SK-N-SH (cell line): ENCODE results near the gene AGRN. TPM values are rescaled to one million over a fixed set of nuclear protein-coding genes. Genes with fewer than 3 reads are reported as not detected.

Experiments used
- CTCF ChIA-PET: fragments of 300-600, 350-600 bp; formaldehyde crosslinking; extraction: SDS; loops from one replicate; lab custom pipeline; 2021; lab: Yijun Ruan, JAX
- POLR2A ChIA-PET: fragments of 350-600 bp; sonication (Branson Sonifier 250); formaldehyde crosslinking; extraction: SDS; loops from one replicate; lab custom pipeline; 2020; ENCODE audit warnings: antibody characterized with exemption, inconsistent platforms; lab: Yijun Ruan, JAX
- DNase-seq: peaks from one replicate; pipeline ENCODE4 v3.0.0; 2012
- H2AFZ ChIP-seq: fragments of 200-600 bp; sonication (generic); 2 replicates; pipeline ENCODE4 v1.8.1; 2016; ENCODE audit warnings: antibody characterized with exemption, mild to moderate bottlenecking, low read depth
- H3F3A ChIP-seq: fragments of 200-600 bp; sonication (generic); replicated peaks from 2 replicates; pipeline ENCODE3; 2016; ENCODE audit warnings: antibody characterized with exemption, mild to moderate bottlenecking; ENCODE audit not compliant: insufficient read depth
- H3K27ac ChIP-seq, 2 experiments: fragments of 200-500 bp in 1 of 2; fragments of 200-600 bp in 1 of 2; sonication (Bioruptor generic) in 1 of 2; sonication (generic), shearing (Covaris generic) in 1 of 2; 2 replicates each; pipeline versions ENCODE4 v1.5.1 to v1.6.1; 2014 to 2016; ENCODE audit warnings: low read depth in 2 of 2, inconsistent platforms in 1 of 2, low read length in 1 of 2, mild to moderate bottlenecking in 1 of 2, mixed read lengths in 1 of 2
- H3K27me3 ChIP-seq: fragments of 200-600 bp; sonication (generic), shearing (Covaris generic); 2 replicates; pipeline ENCODE4 v1.6.1; 2016; ENCODE audit warnings: mixed run types; ENCODE audit not compliant: insufficient read depth
- H3K36me3 ChIP-seq, 2 experiments: fragments of 200-500 bp in 1 of 2; fragments of 200-600 bp in 1 of 2; sonication (Bioruptor generic) in 1 of 2; sonication (generic) in 1 of 2; replicated peaks in 1 of 2; 2 replicates each; pipeline versions ENCODE3 to v1.5.1; 2014 to 2016; ENCODE audit warnings: low read length in 1 of 2, mild to moderate bottlenecking in 1 of 2; ENCODE audit not compliant: insufficient read depth in 2 of 2, control insufficient read depth in 1 of 2
- H3K4me1 ChIP-seq, 2 experiments: fragments of 200-500 bp in 1 of 2; fragments of 200-600 bp in 1 of 2; sonication (Bioruptor generic) in 1 of 2; sonication (generic), shearing (Covaris generic) in 1 of 2; 2 replicates each; pipeline versions ENCODE4 v1.5.1 to v1.6.1; 2014 to 2016; ENCODE audit warnings: low read depth in 1 of 2, low read length in 1 of 2, mixed run types in 1 of 2; ENCODE audit not compliant: insufficient read depth in 2 of 2, control insufficient read depth in 1 of 2
- H3K4me2 ChIP-seq: fragments of 200-600 bp; sonication (generic), shearing (Covaris generic); 2 replicates; pipeline ENCODE4 v1.6.1; 2017; ENCODE audit warnings: mixed run types
- H3K4me3 ChIP-seq, 2 experiments: fragments of 200-500 bp in 1 of 2; fragments of 200-600 bp in 1 of 2; sonication (Bioruptor generic) in 1 of 2; sonication (generic), shearing (Covaris generic) in 1 of 2; 2 replicates each; pipeline versions ENCODE4 v1.5.1 to v1.8.1; 2014 to 2016; ENCODE audit warnings: low read depth in 2 of 2, inconsistent platforms in 1 of 2, low read length in 1 of 2, mild to moderate bottlenecking in 1 of 2, mixed read lengths in 1 of 2, moderate library complexity in 1 of 2
- H3K79me2 ChIP-seq: fragments of 200-600 bp; sonication (generic); 2 replicates; pipeline ENCODE4 v1.8.1; 2017; ENCODE audit warnings: mild to moderate bottlenecking; ENCODE audit not compliant: insufficient read depth
- H3K9ac ChIP-seq: fragments of 200-600 bp; sonication (generic); 2 replicates; pipeline ENCODE4 v1.6.1; 2017; ENCODE audit warnings: mixed run types
- H3K9me2 ChIP-seq: fragments of 200-600 bp; sonication (generic); 2 replicates; pipeline ENCODE4 v1.6.1; 2017; ENCODE audit warnings: mixed run types
- H3K9me3 ChIP-seq: fragments of 200-600 bp; sonication (generic); 2 replicates; pipeline ENCODE4 v1.6.1; 2017; ENCODE audit warnings: mixed run types, mild to moderate bottlenecking, moderate library complexity
- H4K20me1 ChIP-seq: fragments of 200-600 bp; sonication (generic); 2 replicates; pipeline ENCODE4 v1.6.1; 2017; ENCODE audit warnings: mild to moderate bottlenecking, mixed run types; ENCODE audit not compliant: insufficient read depth
- CHD2 ChIP-seq: fragments of 150-350 bp; IDR thresholded peaks from 2 replicates; pipeline ENCODE4 v1.6.1; 2018; ENCODE audit warnings: low read length; ENCODE audit not compliant: partially characterized antibody
- ELF1 ChIP-seq: IDR thresholded peaks from 2 replicates; pipeline ENCODE4 v1.4.0; 2012
- FOSL2 ChIP-seq: IDR thresholded peaks from 2 replicates; pipeline ENCODE4 v1.4.0; 2012; ENCODE audit warnings: low read depth, mild to moderate bottlenecking, moderate library complexity, borderline replicate concordance
- FOXJ3 ChIP-seq: sonication (generic); formaldehyde crosslinking; IDR thresholded peaks from 2 replicates; pipeline ENCODE4 v1.5.1; 2020; ENCODE audit warnings: mild to moderate bottlenecking, missing genetic modification reagents
- FOXM1 ChIP-seq: IDR thresholded peaks from 2 replicates; pipeline ENCODE4 v1.4.0; 2012; ENCODE audit warnings: low read depth, mild to moderate bottlenecking
- GATA2 ChIP-seq: sonication (generic); formaldehyde crosslinking; IDR thresholded peaks from 2 replicates; pipeline ENCODE4 v1.5.0; 2020; ENCODE audit warnings: mild to moderate bottlenecking, missing genetic modification reagents
- IRF3 ChIP-seq: fragments of 150-350 bp; IDR thresholded peaks from 2 replicates; pipeline ENCODE4 v1.6.1; 2016; ENCODE audit warnings: mild to moderate bottlenecking, low read depth, low read length
- MAX ChIP-seq: IDR thresholded peaks from 2 replicates; pipeline ENCODE4 v1.4.0; 2012; ENCODE audit warnings: low read depth
- MEF2A ChIP-seq: IDR thresholded peaks from 2 replicates; pipeline ENCODE4 v1.4.0; 2012; ENCODE audit warnings: low read depth, borderline replicate concordance
- NRF1 ChIP-seq: IDR thresholded peaks from 2 replicates; pipeline ENCODE4 v1.6.1; 2012; ENCODE audit warnings: low read depth, mild to moderate bottlenecking, low read length
- PBX3 ChIP-seq: IDR thresholded peaks from 2 replicates; pipeline ENCODE4; 2012
- RAD21 ChIP-seq: IDR thresholded peaks from 2 replicates; pipeline ENCODE4 v1.6.1; 2012; ENCODE audit warnings: mild to moderate bottlenecking, low read length
- REST ChIP-seq: IDR thresholded peaks from 2 replicates; pipeline ENCODE4 v1.6.1; 2012; ENCODE audit warnings: mild to moderate bottlenecking, low read depth, low read length, moderate library complexity
- RFX5 ChIP-seq: IDR thresholded peaks from 2 replicates; pipeline ENCODE4 v1.6.1; 2012; ENCODE audit warnings: mild to moderate bottlenecking, improper control_type of control experiment, low read length
- SIN3A ChIP-seq: IDR thresholded peaks from 2 replicates; pipeline ENCODE4 v1.6.1; 2012; ENCODE audit warnings: low read depth, mild to moderate bottlenecking, low read length, moderate library complexity, borderline replicate concordance
- TCF12 ChIP-seq: IDR thresholded peaks from 2 replicates; pipeline ENCODE4 v1.4.0; 2012
- TEAD4 ChIP-seq: IDR thresholded peaks from 2 replicates; pipeline ENCODE4 v1.4.0; 2012; ENCODE audit warnings: mild to moderate bottlenecking, borderline replicate concordance; ENCODE audit not compliant: insufficient read depth
- USF1 ChIP-seq: IDR thresholded peaks from 2 replicates; pipeline ENCODE4 v1.4.0; 2012; ENCODE audit warnings: low read depth, borderline replicate concordance
- USF2 ChIP-seq: fragments of 150-350 bp; IDR thresholded peaks from 2 replicates; pipeline ENCODE4 v1.6.1; 2017; ENCODE audit warnings: antibody characterized with exemption, low read length, low read depth, borderline replicate concordance
- YY1 ChIP-seq: IDR thresholded peaks from 2 replicates; pipeline ENCODE4 v1.4.0; 2012; ENCODE audit warnings: low read depth, mild to moderate bottlenecking
- WGBS: methylation state at CpG from one replicate; pipeline ENCODE4 v1.1.6; 2017; ENCODE audit warnings: low lambda C conversion rate; 5-methylcytosine and 5-hydroxymethylcytosine counted together
- polyA plus RNA-seq, 3 experiments: library from polyadenylated mRNA; depleted of rRNA; stranded (reverse); fragments of >200 nt; gene quantifications; 2 replicates each; pipeline ENCODE4 v1.2.3, GENCODE V29; 2012

AGRN gene
- polyA plus RNA-seq, 1 of the 3 experiments (the other 2 are of a cell fraction): 31.6 TPM

- H4K20me1 ChIP-seq: no peaks in the 10 kb centered on the region
- no peak overlapping the region for H3K27ac ChIP-seq
- no peak overlapping the region for H3K4me3 ChIP-seq
- no peak overlapping the region for H3K9ac ChIP-seq
- H3K27me3 ChIP-seq: no peaks in the 10 kb centered on the region
- ChIA-PET CTCF (interaction anchor here (1.5 kb wide), 1 partner anchor 17 kb away, joined by 3 read pairs; no protein-coding TSS in a partner anchor), POLR2A (no interaction called here)
- peaks cover 0 to 25% of the 10 kb centered on the region in 2 experiments for H3K36me3 ChIP-seq
- H3K4me1 ChIP-seq: no peaks in the 10 kb centered on the region
- no peak overlapping the region for H3K4me2 ChIP-seq
- TF ChIP-seq YY1 (no peak), RAD21 (no peak), USF1 (no peak), TEAD4 (no peak), USF2 (no peak), PBX3 (no peak), CHD2 (no peak), IRF3 (no peak), MEF2A (no peak), SIN3A (no peak), TCF12 (no peak), FOSL2 (no peak), FOXJ3 (CRISPR knock-in tag) (no peak), REST (no peak), GATA2 (CRISPR knock-in tag) (no peak), FOXM1 (no peak), MAX (no peak), NRF1 (no peak), RFX5 (no peak), ELF1 (no peak)
- no peaks in the 10 kb centered on the region for H3F3A ChIP-seq
- WGBS: no CpG with 5 or more reads among the region's 26 CpGs
- H3K79me2 ChIP-seq: no peaks in the 10 kb centered on the region
- DNase-seq: no peak
- no peaks in the 10 kb centered on the region for H3K9me2 ChIP-seq
- no peak overlapping the region for H2AFZ ChIP-seq
- no peaks in the 10 kb centered on the region for H3K9me3 ChIP-seq
Observed at GRCh38 chr1:1046767-1047166, 26.8 kb downstream of the AGRN start.
